GM21526 (cell line): ENCODE data around the gene CES2.
"Not testable (repeated sequence)": the region's sequence is repeated elsewhere in the genome, so short reads cannot be mapped to it uniquely, and the experiment has no call there.

Source experiments
- ATAC-seq: cut with Tn5 transposase; IDR thresholded peaks from one replicate; pipeline ENCODE4 v1.9.1; 2021; ENCODE audit warnings: moderate library complexity; ENCODE audit not compliant: unreplicated experiment, low FRiP score

The CES2 gene

GRCh38 chr16:66974156-66974931, 39.0 kb downstream of the CES2 start:
- ATAC-seq = not testable (repeated sequence)

GRCh38 chr16:66974932-66975246, 39.6 kb downstream of the CES2 start:
- ATAC-seq = not testable (repeated sequence)

GRCh38 chr16:66975302-66975893, 40.1 kb downstream of the CES2 start:
- ATAC-seq = no peak

- ATAC-seq = no peak
These were observed 41.4 kb downstream of the CES2 start for GRCh38 chr16:66976746-66977145.

- no peak for ATAC-seq
These were observed 42.2 kb downstream of the CES2 start for GRCh38 chr16:66977341-66978113.

GRCh38 chr16:66979011-66979717, 43.8 kb downstream of the CES2 start:
- no peak for ATAC-seq

- ATAC-seq = no peak
These were observed 47.7 kb downstream of the CES2 start for GRCh38 chr16:66983033-66983432.

- ATAC-seq = no peak
These were observed 49.6 kb downstream of the CES2 start for GRCh38 chr16:66984892-66985311.

GRCh38 chr16:66986559-66986958, 51.2 kb downstream of the CES2 start:
- no peak for ATAC-seq

GRCh38 chr16:66988197-66988788, 53.0 kb downstream of the CES2 start, which contains the start of gene CES4A:
CES4A (plus strand) TSS chr16:66988589; CDS start chr16:66988773, 184 bp downstream.
- ATAC-seq = no peak

- no peak for ATAC-seq
These were observed 56.3 kb downstream of the CES2 start for GRCh38 chr16:66991545-66992077.

GRCh38 chr16:66993558-66993957, 58.2 kb downstream of the CES2 start:
- ATAC-seq = not testable (repeated sequence)
